Heart left ventricle (tissue), 13 donors: ENCODE results near the gene UNC45A.

Experiments used
- POLR2A ChIP-seq, 2 donors: fragments of 450-650 bp; IDR thresholded peaks; one replicate each; pipeline ENCODE4 v1.6.1; 2017; ENCODE audit warnings: antibody characterized with exemption in 2 of 2, mild to moderate bottlenecking in 2 of 2, moderate library complexity in 2 of 2
- TF ChIP-seq, protein P1 (sequence below), 12 donors: fragments of 200-600 bp; sonication (generic) in 4 of 12; IDR thresholded peaks; one replicate each; pipeline versions ENCODE4 v1.5.0 to v1.8.0; 2018 to 2022; ENCODE audit warnings: antibody characterized with exemption in 12 of 12, mild to moderate bottlenecking in 5 of 12
- donor health status: ischemic (EF 13 %, LVEDD 7.1; RV severe dilation, severe dysfunction).
- donor health status: DM: no; HTN: yes; CAD: no.
- donor health status: DM: no; HTN: no; CAD: no.
- donor health status: ischemic (EF 25% LVEDD 6.9; RV normal size, moderate dysfunction).
- donor health status: ischemic (EF 25% LVEDD 5.7; RV mildly dilated, moderate dysfunction).
- donor health status: ischemic (EF 35%, LVEDD 5.7; RV mildly dilated, moderate dysfunction).
- donor health status: nonischemic (EF 11% LVEDD 7.7; RV severe dilation, severe dysfunction).
- donor health status: DM: yes; HTN: yes; CAD: no.
- donor health status: PGD.
- donor health status: ischemic (EF 29% LVEDD 5.4; RV normal size, mild dysfunction).
- donor health status: nonischemic (EF 23%, LVEDD 6.1; RV moderate dilation, normal function).

DNA sequence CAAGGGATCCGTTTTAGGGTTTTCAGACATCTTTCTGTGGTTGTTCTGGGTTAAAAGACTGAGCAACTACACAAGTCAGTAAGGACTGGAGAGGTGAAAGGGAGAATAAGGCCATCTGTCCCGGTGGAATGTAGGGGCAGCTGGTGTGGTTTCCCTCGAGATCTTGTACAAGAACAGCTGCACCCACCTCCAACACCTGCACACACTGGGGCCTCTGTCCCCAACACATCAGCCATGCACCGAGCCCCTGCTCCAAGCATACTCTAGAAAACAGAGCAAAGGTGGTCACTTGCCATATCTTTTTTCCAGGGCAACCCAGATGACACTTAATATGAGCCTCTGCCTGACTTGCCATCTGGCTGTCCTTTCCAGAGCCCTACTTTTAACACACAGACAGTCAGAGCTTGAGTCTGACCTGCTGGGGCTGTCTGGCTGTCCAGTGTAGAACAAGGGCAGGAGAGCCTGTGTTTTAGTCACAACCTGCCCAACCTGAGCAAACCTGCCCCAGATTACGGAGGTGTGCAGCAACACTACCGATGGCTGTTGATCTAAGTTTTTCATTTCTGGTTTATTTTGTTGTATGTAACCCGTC, 19.8 kb upstream of the UNC45A start:
- TF ChIP-seq, protein P1, sequence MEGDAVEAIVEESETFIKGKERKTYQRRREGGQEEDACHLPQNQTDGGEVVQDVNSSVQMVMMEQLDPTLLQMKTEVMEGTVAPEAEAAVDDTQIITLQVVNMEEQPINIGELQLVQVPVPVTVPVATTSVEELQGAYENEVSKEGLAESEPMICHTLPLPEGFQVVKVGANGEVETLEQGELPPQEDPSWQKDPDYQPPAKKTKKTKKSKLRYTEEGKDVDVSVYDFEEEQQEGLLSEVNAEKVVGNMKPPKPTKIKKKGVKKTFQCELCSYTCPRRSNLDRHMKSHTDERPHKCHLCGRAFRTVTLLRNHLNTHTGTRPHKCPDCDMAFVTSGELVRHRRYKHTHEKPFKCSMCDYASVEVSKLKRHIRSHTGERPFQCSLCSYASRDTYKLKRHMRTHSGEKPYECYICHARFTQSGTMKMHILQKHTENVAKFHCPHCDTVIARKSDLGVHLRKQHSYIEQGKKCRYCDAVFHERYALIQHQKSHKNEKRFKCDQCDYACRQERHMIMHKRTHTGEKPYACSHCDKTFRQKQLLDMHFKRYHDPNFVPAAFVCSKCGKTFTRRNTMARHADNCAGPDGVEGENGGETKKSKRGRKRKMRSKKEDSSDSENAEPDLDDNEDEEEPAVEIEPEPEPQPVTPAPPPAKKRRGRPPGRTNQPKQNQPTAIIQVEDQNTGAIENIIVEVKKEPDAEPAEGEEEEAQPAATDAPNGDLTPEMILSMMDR (IDR thresholded peaks at IDR 0.05), result no peak
- TF ChIP-seq POLR2A (IDR thresholded peaks at IDR 0.05), result no peak
